Stimulated activated CD8-positive, alpha-beta memory T cell treated with anti-CD3 and anti-CD28 coated beads, Interleukin-15, amount 100 ng/mL, for 24 hours (primary cell): ENCODE data around the gene TCP11X2.
A peak's percentile ranks its signal among the peaks of the same experiment; 100 is the strongest.
"Not testable (repeated sequence)": the region's sequence is repeated elsewhere in the genome, so short reads cannot be mapped to it uniquely, and the experiment has no call there.

Source experiments
- DNase-seq: peaks from one replicate; pipeline ENCODE4 v3.0.0-alpha.2; 2020; ENCODE audit warnings: low read depth

The TCP11X2 gene

GRCh38 chrX:102471762-102472220 lies at the start of gene TCP11X2:
TSS of gene TCP11X2 (minus strand) at chrX:102471812.
- not testable (repeated sequence) for DNase-seq

GRCh38 chrX:102517326-102517725 lies 45.7 kb upstream of the TCP11X2 start:
- no peak for DNase-seq

DNA sequence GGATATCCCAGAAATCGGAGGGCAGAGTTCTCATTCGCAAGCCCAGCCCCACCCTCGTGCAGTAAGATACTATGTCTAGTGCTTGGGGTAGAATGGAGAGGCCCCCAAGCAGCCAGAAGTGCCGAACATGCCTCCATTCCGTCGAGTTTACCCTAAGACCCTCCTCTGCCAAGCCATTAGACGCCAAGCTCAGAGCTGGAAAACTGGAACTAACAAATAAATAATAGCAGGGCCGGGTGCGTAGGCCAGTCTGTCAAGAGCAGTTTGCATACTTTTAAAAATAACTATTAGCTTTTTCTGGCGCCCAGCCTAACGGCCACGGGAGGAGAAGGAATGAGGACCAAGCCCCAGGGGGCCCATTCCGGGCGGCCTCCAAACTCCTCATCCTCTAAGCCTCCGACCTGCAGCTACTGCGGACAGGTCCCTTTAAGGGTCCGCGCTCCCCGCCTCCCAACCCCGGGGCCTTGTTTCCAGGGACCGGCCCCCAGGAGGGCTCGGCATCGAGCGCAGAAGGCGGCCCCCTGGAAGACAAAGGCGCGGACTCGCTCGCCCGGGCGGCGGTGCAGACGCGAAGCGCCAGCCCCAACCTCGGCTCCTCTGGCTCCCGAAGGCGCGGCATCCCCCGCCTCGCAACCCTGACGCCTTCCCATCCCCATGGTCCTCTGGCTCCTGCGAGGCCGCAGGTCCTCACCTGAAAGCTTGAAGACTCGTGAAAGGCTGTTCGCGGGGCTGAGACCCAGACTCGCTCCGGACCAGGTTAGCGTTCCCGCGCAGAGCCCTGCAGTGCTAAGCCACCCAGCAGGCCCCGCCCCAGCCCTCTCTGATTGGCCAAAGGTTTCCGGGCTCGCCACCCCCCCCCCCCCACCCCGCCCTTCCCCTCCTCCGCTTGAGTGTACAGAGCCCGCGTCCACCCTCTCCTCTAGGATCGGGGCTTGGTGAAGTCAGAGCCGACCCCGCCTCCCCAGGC lies 44.6 kb upstream of the TCP11X2 start, which contains the start of gene TMSB15A:
TSS of gene TMSB15A (minus strand) at position 765 of the 967 bp plus-strand sequence.
- peak; percentile 7 for DNase-seq

- DNase-seq: no peak
These were observed 42.9 kb upstream of the TCP11X2 start for GRCh38 chrX:102514536-102514935.

GRCh38 chrX:102498732-102499131 lies 27.1 kb upstream of the TCP11X2 start:
- no peak for DNase-seq

DNA sequence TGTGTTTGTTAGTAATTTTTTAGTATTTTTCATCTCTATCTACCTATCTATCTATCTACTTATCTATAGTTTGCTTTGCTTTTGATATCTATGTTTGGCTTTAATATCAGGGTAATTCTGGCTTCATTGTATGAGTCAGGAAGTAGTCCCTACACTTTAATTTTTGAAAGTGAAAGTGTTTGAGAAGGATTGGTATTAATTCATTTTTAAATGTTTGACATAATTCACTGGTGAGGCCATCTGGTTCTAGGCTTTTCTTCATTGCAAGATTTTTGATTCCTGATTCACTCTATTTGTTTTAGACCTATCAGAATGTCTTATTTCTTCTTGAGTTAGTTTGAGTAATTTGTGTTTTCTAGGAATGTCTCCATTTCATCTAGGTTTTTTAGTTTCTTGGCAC lies 20.2 kb upstream of the TCP11X2 start:
- no peak for DNase-seq

DNA sequence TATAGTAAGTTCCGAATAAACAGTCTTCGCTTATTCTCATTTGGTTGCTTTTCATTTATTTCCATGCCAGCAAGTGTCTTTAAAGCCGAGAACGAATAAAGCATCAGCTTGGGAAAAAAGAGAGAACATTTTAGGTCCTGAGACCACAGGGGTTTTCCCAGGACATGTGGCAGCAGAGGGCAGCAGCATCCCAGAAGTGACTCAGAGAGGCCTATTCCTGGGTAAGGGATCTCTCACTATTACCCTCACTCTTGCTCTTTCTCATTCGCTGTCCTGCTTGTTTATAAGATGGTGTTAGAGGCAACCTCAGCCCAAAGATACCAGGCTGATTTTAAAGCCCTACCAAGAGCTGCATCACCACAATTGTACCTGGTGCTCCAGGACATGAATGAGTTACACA lies 7.2 kb upstream of the TCP11X2 start:
- not testable (repeated sequence) for DNase-seq

DNA sequence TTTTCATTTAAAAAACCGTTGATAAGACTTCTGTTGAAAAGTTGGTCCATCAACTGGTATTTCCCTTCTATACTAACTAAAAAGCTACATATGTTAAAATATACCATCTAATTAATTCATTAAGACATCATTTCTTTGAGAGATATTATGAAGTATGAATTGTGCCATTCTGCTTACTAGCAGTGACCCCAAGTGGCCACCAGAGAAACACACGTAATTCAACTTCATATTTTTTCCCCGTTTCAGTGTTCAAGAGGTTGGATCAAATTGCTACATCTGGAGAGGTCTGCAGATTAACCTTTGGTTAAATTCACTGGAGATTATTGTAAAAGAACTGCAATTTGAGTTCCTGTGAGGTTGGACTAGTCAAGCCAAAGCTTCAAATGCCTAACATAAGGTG lies 1.4 kb downstream of the TCP11X2 start:
- not testable (repeated sequence) for DNase-seq

- DNase-seq: not testable (repeated sequence)
These were observed 13.0 kb downstream of the TCP11X2 start for GRCh38 chrX:102458615-102459014.

- DNase-seq: not testable (repeated sequence)
These were observed 31.7 kb downstream of the TCP11X2 start, which contains the start of gene NXF2B for GRCh38 chrX:102439908-102440307. TSS of gene NXF2B (minus strand) at chrX:102440008. CDS start at chrX:102380036, 59,972 bp downstream.

DNA sequence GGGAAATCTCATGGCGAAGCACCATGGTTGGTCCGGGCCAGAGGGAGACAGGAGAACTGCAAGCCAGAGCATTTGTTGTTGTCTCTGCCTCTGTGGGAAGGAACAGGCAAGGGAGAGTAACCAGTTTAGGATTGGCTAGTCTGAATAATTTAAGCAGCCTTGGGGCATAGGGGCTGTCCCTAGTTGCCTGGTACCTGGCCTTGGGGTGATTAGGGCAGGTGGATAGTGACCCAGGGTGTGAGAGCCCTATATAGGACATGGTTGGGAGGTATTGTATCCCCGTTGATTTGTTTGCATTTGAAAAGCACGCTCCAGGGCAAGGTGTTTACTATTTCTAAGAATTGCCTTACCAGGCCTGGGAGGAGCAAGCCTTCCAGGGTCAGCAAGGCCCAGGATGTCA lies 57.1 kb downstream of the TCP11X2 start:
- DNase-seq: not testable (repeated sequence)
